T-helper 2 cell treated with Interferon-gamma antibody and Interleukin-4, amounts not matched to agents 100 ng/mL and 5 ng/mL, for 36 hours (primary cell): ENCODE data around the gene BRI3BP. TPM values are rescaled to one million over a fixed set of nuclear protein-coding genes. Genes with fewer than 3 reads are reported as not detected.

Experiments
- intact Hi-C: fragments of 100-400 bp; cut with micrococcal nuclease; formaldehyde crosslinking; loops from one replicate; pipeline ENCODE4 v1.15.1; 2023
- total RNA-seq: library from RNA; stranded (reverse); gene quantifications from 2 replicates; pipeline ENCODE4 v1.2.3, GENCODE V29; 2022

The BRI3BP gene
- 27.8 and 28.8 TPM in 2 replicates for total RNA-seq

GRCh38 chr12:124993626-124994436 lies at the start of gene BRI3BP:
BRI3BP (plus strand) TSS chr12:124993645; CDS start chr12:124993791, 146 bp downstream.
- intact Hi-C loops = loop anchor here (1.0 to 5.0 kb wide), 5 partner anchors 55 to 132 kb away; partner anchors contain the start of genes AACS and SCARB1

- intact Hi-C loops = no loop called here
These were observed 47.0 kb upstream of the BRI3BP start for GRCh38 chr12:124946447-124946793.

GRCh38 chr12:124947013-124947412 lies 46.4 kb upstream of the BRI3BP start:
- intact Hi-C loops = no loop called here

- intact Hi-C loops = no loop called here
These were observed 45.7 kb upstream of the BRI3BP start for GRCh38 chr12:124947561-124948398.

- intact Hi-C loops = no loop called here
These were observed 44.4 kb upstream of the BRI3BP start for GRCh38 chr12:124949066-124949465.

GRCh38 chr12:124949779-124950728 lies 43.4 kb upstream of the BRI3BP start:
- intact Hi-C loops = no loop called here

GRCh38 chr12:124952295-124952694 lies 41.1 kb upstream of the BRI3BP start:
- intact Hi-C loops = no loop called here

- intact Hi-C loops = no loop called here
These were observed 40.6 kb upstream of the BRI3BP start for GRCh38 chr12:124952801-124953200.

GRCh38 chr12:124953689-124954405 lies 39.6 kb upstream of the BRI3BP start:
- intact Hi-C loops = no loop called here

GRCh38 chr12:124954771-124955170 lies 38.7 kb upstream of the BRI3BP start:
- intact Hi-C loops = no loop called here

GRCh38 chr12:124956571-124956970 lies 36.9 kb upstream of the BRI3BP start:
- intact Hi-C loops = no loop called here

- intact Hi-C loops = no loop called here
These were observed 32.4 kb upstream of the BRI3BP start for GRCh38 chr12:124961055-124961454.

- intact Hi-C loops = no loop called here
These were observed 30.2 kb upstream of the BRI3BP start for GRCh38 chr12:124963211-124963610.

- intact Hi-C loops = no loop called here
These were observed 29.2 kb upstream of the BRI3BP start for GRCh38 chr12:124964251-124964650.

- intact Hi-C loops = no loop called here
These were observed 28.5 kb upstream of the BRI3BP start for GRCh38 chr12:124964836-124965462.

- intact Hi-C loops = no loop called here
These were observed 26.3 kb upstream of the BRI3BP start for GRCh38 chr12:124967016-124967739.

GRCh38 chr12:124968656-124969055 lies 24.8 kb upstream of the BRI3BP start:
- intact Hi-C loops = no loop called here

- intact Hi-C loops = no loop called here
These were observed 22.6 kb upstream of the BRI3BP start for GRCh38 chr12:124970647-124971402.

GRCh38 chr12:124971603-124972002 lies 21.8 kb upstream of the BRI3BP start:
- intact Hi-C loops = no loop called here
